Breast epithelium (tissue), 3 donors: ENCODE data around the gene WDR7.

ENCODE experiments used
- CTCF ChIP-seq, 3 donors: fragments of 450-650 bp; IDR thresholded peaks; one replicate each; pipeline ENCODE4 v1.5.1; 2016 to 2017; ENCODE audit warnings: antibody characterized with exemption in 3 of 3, mild to moderate bottlenecking in 3 of 3, moderate library complexity in 3 of 3
- POLR2AphosphoS5 ChIP-seq, 3 donors: sonication (generic); formaldehyde crosslinking; IDR thresholded peaks; one replicate each; pipeline ENCODE4 v1.6.1; 2017; ENCODE audit warnings: antibody characterized with exemption in 3 of 3

- TF ChIP-seq CTCF (IDR thresholded peaks at IDR 0.05) (no peak), POLR2AphosphoS5 (IDR thresholded peaks at IDR 0.05) (no peak)
Observed at GRCh38 chr18:57075716-57076400, 424.7 kb downstream of the WDR7 start.
